ENCODE measurements around the gene PAX8.

Gene PAX8

GRCh38 chr2:113187771-113188170, 91.0 kb downstream of the PAX8 start:
- H3K79me1 ChIP-seq (ENCODE audit: low read depth, low read length) = no peaks in the 10 kb centered on the region
- no peak overlapping the region for H3K4me2 ChIP-seq (ENCODE audit: insufficient read depth, low read length, poor library complexity, severe bottlenecking)
- no peak overlapping the region for H2BK12ac ChIP-seq (ENCODE audit: low read length)
- H3K18ac ChIP-seq (ENCODE audit: low read length) = no peak overlapping the region
- H3K14ac ChIP-seq (ENCODE audit: low read length) = no peak overlapping the region
- no peak overlapping the region for H3K4ac ChIP-seq (ENCODE audit: low read length)
- no CpG with 5 or more reads among the region's 6 CpGs for WGBS, 2 donors (ENCODE audit: extremely low coverage in 2 of 2, insufficient read length in 2 of 2, insufficient replicate concordance in 1 of 2)
- no peak overlapping the region for H3K9ac ChIP-seq (ENCODE audit: low read depth, low read length, poor library complexity)
- no peak for DNase-seq (ENCODE audit: low spot score)
- no peak overlapping the region for H2AK5ac ChIP-seq (ENCODE audit: low read depth, low read length)
- no peak overlapping the region for H2BK15ac ChIP-seq (ENCODE audit: low read length)
- H3K4me1 ChIP-seq (ENCODE audit: control insufficient read depth in 2 of 2, insufficient read depth in 1 of 2, low read depth in 1 of 2, low read length in 2 of 2) = no peaks in the 10 kb centered on the region
- no peak overlapping the region for H4K8ac ChIP-seq (ENCODE audit: low read depth, low read length)
- H3K27ac ChIP-seq (replicated peaks; ENCODE audit: low read length) = no peak overlapping the region
- H3K4me3 ChIP-seq (ENCODE audit: low read length in 2 of 2) = no peak overlapping the region
- H4K91ac ChIP-seq (ENCODE audit: low read depth, low read length, poor library complexity) = no peak overlapping the region
- no peak overlapping the region for H2BK5ac ChIP-seq (ENCODE audit: low read length)
- H3K23ac ChIP-seq (ENCODE audit: low read depth, low read length, poor library complexity) = no peak overlapping the region
- H2AFZ ChIP-seq (ENCODE audit: low read length) = no peak overlapping the region
- no peaks in the 10 kb centered on the region for H3K36me3 ChIP-seq (replicated peaks in 1 of 2; ENCODE audit: control insufficient read depth in 2 of 2, insufficient read depth in 2 of 2, low read length in 2 of 2)
- H2BK120ac ChIP-seq (ENCODE audit: low read depth, low read length) = no peak overlapping the region
- H3K27me3 ChIP-seq (ENCODE audit: control insufficient read depth in 3 of 3, insufficient read depth in 3 of 3, low read depth in 1 of 3, low read length in 3 of 3) = no peaks in the 10 kb centered on the region
- no peaks in the 10 kb centered on the region for H3K9me3 ChIP-seq (replicated peaks in 1 of 2; ENCODE audit: control insufficient read depth in 2 of 2, insufficient read depth in 1 of 2, low read depth in 1 of 2, low read length in 2 of 2)

- Histone ChIP-seq H3K27me3 (ENCODE audit: control insufficient read depth in 3 of 3, insufficient read depth in 3 of 3, low read depth in 1 of 3, low read length in 3 of 3) (no peaks in the 10 kb centered on the region), H3K9ac (ENCODE audit: low read depth, low read length, poor library complexity) (no peak overlapping the region), H2BK12ac (ENCODE audit: low read length) (no peak overlapping the region), H3K23ac (ENCODE audit: low read depth, low read length, poor library complexity) (no peak overlapping the region), H3K18ac (ENCODE audit: low read length) (no peak overlapping the region), H3K27ac (replicated peaks; ENCODE audit: low read length) (no peak overlapping the region), H2BK5ac (ENCODE audit: low read length) (no peak overlapping the region), H4K91ac (ENCODE audit: low read depth, low read length, poor library complexity) (no peak overlapping the region), H3K14ac (ENCODE audit: low read length) (no peak overlapping the region), H3K79me1 (ENCODE audit: low read depth, low read length) (no peaks in the 10 kb centered on the region), H3K9me3 (replicated peaks in 1 of 2; ENCODE audit: control insufficient read depth in 2 of 2, insufficient read depth in 1 of 2, low read depth in 1 of 2, low read length in 2 of 2) (no peaks in the 10 kb centered on the region), H3K4me2 (ENCODE audit: insufficient read depth, low read length, poor library complexity, severe bottlenecking) (no peak overlapping the region), H2AK5ac (ENCODE audit: low read depth, low read length) (no peak overlapping the region), H3K4me3 (ENCODE audit: low read length in 2 of 2) (no peak overlapping the region), H2BK120ac (ENCODE audit: low read depth, low read length) (no peak overlapping the region), H3K4ac (ENCODE audit: low read length) (no peak overlapping the region), H2BK15ac (ENCODE audit: low read length) (no peak overlapping the region), H3K4me1 (ENCODE audit: control insufficient read depth in 2 of 2, insufficient read depth in 1 of 2, low read depth in 1 of 2, low read length in 2 of 2) (peaks cover 0 to 5% of the 10 kb centered on the region in 2 donors), H4K8ac (ENCODE audit: low read depth, low read length) (no peak overlapping the region), H3K36me3 (replicated peaks in 1 of 2; ENCODE audit: control insufficient read depth in 2 of 2, insufficient read depth in 2 of 2, low read length in 2 of 2) (no peaks in the 10 kb centered on the region), H2AFZ (ENCODE audit: low read length) (no peak overlapping the region)
- no CpG with 5 or more reads among the region's 5 CpGs for WGBS, 2 donors (ENCODE audit: extremely low coverage in 2 of 2, insufficient read length in 2 of 2, insufficient replicate concordance in 1 of 2)
- no peak for DNase-seq (ENCODE audit: low spot score)
Observed at GRCh38 chr2:113186433-113186796, 92.3 kb downstream of the PAX8 start.

GRCh38 chr2:113185664-113186432, 92.9 kb downstream of the PAX8 start:
- H2BK5ac ChIP-seq (ENCODE audit: low read length) = no peak overlapping the region
- H3K14ac ChIP-seq (ENCODE audit: low read length) = no peak overlapping the region
- H3K4me1 ChIP-seq (ENCODE audit: control insufficient read depth in 2 of 2, insufficient read depth in 1 of 2, low read depth in 1 of 2, low read length in 2 of 2) = peaks cover 0 to 6% of the 10 kb centered on the region in 2 donors
- no peaks in the 10 kb centered on the region for H3K36me3 ChIP-seq (replicated peaks in 1 of 2; ENCODE audit: control insufficient read depth in 2 of 2, insufficient read depth in 2 of 2, low read length in 2 of 2)
- no peak overlapping the region for H3K23ac ChIP-seq (ENCODE audit: low read depth, low read length, poor library complexity)
- H2AFZ ChIP-seq (ENCODE audit: low read length) = no peak overlapping the region
- H2BK120ac ChIP-seq (ENCODE audit: low read depth, low read length) = no peak overlapping the region
- H3K4me2 ChIP-seq (ENCODE audit: insufficient read depth, low read length, poor library complexity, severe bottlenecking) = no peak overlapping the region
- H2AK5ac ChIP-seq (ENCODE audit: low read depth, low read length) = no peak overlapping the region
- peak overlapping the region; percentile 69 for H2BK15ac ChIP-seq (ENCODE audit: low read length)
- WGBS, 2 donors (ENCODE audit: extremely low coverage in 2 of 2, insufficient read length in 2 of 2, insufficient replicate concordance in 1 of 2) = no CpG with 5 or more reads among the region's 10 CpGs
- no peak overlapping the region for H4K91ac ChIP-seq (ENCODE audit: low read depth, low read length, poor library complexity)
- DNase-seq (ENCODE audit: low spot score) = no peak
- H3K4ac ChIP-seq (ENCODE audit: low read length) = no peak overlapping the region
- H4K8ac ChIP-seq (ENCODE audit: low read depth, low read length) = no peak overlapping the region
- peak overlapping the region; percentile 33 for H3K9ac ChIP-seq (ENCODE audit: low read depth, low read length, poor library complexity)
- no peaks in the 10 kb centered on the region for H3K27me3 ChIP-seq (ENCODE audit: control insufficient read depth in 3 of 3, insufficient read depth in 3 of 3, low read depth in 1 of 3, low read length in 3 of 3)
- H3K9me3 ChIP-seq (replicated peaks in 1 of 2; ENCODE audit: control insufficient read depth in 2 of 2, insufficient read depth in 1 of 2, low read depth in 1 of 2, low read length in 2 of 2) = no peaks in the 10 kb centered on the region
- peak overlapping the region; percentile 49 for H3K18ac ChIP-seq (ENCODE audit: low read length)
- no peak overlapping the region for H3K27ac ChIP-seq (replicated peaks; ENCODE audit: low read length)
- H3K4me3 ChIP-seq (ENCODE audit: low read length in 2 of 2) = no peak overlapping the region
- H3K79me1 ChIP-seq (ENCODE audit: low read depth, low read length) = no peaks in the 10 kb centered on the region
- no peak overlapping the region for H2BK12ac ChIP-seq (ENCODE audit: low read length)

- Histone ChIP-seq H2BK120ac (ENCODE audit: low read depth, low read length) (no peak overlapping the region), H3K27me3 (ENCODE audit: control insufficient read depth in 3 of 3, insufficient read depth in 3 of 3, low read depth in 1 of 3, low read length in 3 of 3) (no peaks in the 10 kb centered on the region), H3K9me3 (replicated peaks in 1 of 2; ENCODE audit: control insufficient read depth in 2 of 2, insufficient read depth in 1 of 2, low read depth in 1 of 2, low read length in 2 of 2) (no peaks in the 10 kb centered on the region), H3K36me3 (replicated peaks in 1 of 2; ENCODE audit: control insufficient read depth in 2 of 2, insufficient read depth in 2 of 2, low read length in 2 of 2) (no peaks in the 10 kb centered on the region), H3K9ac (ENCODE audit: low read depth, low read length, poor library complexity) (no peak overlapping the region), H3K4me1 (ENCODE audit: control insufficient read depth in 2 of 2, insufficient read depth in 1 of 2, low read depth in 1 of 2, low read length in 2 of 2) (peaks cover 0 to 6% of the 10 kb centered on the region in 2 donors), H2BK12ac (ENCODE audit: low read length) (no peak overlapping the region), H4K91ac (ENCODE audit: low read depth, low read length, poor library complexity) (no peak overlapping the region), H2BK15ac (ENCODE audit: low read length) (peak overlapping the region; percentile 10), H2AFZ (ENCODE audit: low read length) (no peak overlapping the region), H3K4me2 (ENCODE audit: insufficient read depth, low read length, poor library complexity, severe bottlenecking) (no peak overlapping the region), H2BK5ac (ENCODE audit: low read length) (no peak overlapping the region), H3K14ac (ENCODE audit: low read length) (no peak overlapping the region), H2AK5ac (ENCODE audit: low read depth, low read length) (no peak overlapping the region), H3K27ac (replicated peaks; ENCODE audit: low read length) (no peak overlapping the region), H3K4me3 (ENCODE audit: low read length in 2 of 2) (no peak overlapping the region), H3K18ac (ENCODE audit: low read length) (no peak overlapping the region), H3K79me1 (ENCODE audit: low read depth, low read length) (no peaks in the 10 kb centered on the region), H4K8ac (ENCODE audit: low read depth, low read length) (no peak overlapping the region), H3K4ac (ENCODE audit: low read length) (no peak overlapping the region), H3K23ac (ENCODE audit: low read depth, low read length, poor library complexity) (no peak overlapping the region)
- DNase-seq (ENCODE audit: low spot score) = no peak
- no CpG with 5 or more reads among the region's 8 CpGs for WGBS, 2 donors (ENCODE audit: extremely low coverage in 2 of 2, insufficient read length in 2 of 2, insufficient replicate concordance in 1 of 2)
Observed at GRCh38 chr2:113184531-113185230, 94.0 kb downstream of the PAX8 start.
